Measurements from ENCODE around the gene ZNF20.

- no peak for TF ChIP-seq ZFP3 (CRISPR knock-in tag; IDR thresholded peaks at IDR 0.05)
- no peak for TF ChIP-seq ZNF8 (CRISPR knock-in tag; IDR thresholded peaks at IDR 0.05)
- TF ChIP-seq RARB (CRISPR knock-in tag; IDR thresholded peaks at IDR 0.05) = no peak
- TF ChIP-seq, protein P1, sequence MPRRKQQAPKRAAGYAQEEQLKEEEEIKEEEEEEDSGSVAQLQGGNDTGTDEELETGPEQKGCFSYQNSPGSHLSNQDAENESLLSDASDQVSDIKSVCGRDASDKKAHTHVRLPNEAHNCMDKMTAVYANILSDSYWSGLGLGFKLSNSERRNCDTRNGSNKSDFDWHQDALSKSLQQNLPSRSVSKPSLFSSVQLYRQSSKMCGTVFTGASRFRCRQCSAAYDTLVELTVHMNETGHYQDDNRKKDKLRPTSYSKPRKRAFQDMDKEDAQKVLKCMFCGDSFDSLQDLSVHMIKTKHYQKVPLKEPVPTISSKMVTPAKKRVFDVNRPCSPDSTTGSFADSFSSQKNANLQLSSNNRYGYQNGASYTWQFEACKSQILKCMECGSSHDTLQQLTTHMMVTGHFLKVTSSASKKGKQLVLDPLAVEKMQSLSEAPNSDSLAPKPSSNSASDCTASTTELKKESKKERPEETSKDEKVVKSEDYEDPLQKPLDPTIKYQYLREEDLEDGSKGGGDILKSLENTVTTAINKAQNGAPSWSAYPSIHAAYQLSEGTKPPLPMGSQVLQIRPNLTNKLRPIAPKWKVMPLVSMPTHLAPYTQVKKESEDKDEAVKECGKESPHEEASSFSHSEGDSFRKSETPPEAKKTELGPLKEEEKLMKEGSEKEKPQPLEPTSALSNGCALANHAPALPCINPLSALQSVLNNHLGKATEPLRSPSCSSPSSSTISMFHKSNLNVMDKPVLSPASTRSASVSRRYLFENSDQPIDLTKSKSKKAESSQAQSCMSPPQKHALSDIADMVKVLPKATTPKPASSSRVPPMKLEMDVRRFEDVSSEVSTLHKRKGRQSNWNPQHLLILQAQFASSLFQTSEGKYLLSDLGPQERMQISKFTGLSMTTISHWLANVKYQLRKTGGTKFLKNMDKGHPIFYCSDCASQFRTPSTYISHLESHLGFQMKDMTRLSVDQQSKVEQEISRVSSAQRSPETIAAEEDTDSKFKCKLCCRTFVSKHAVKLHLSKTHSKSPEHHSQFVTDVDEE (CRISPR knock-in tag; IDR thresholded peaks at IDR 0.05) = no peak
- no peak for TF ChIP-seq PATZ1 (CRISPR knock-in tag; IDR thresholded peaks at IDR 0.05; ENCODE audit: borderline replicate concordance)
- TF ChIP-seq ZNF565 (CRISPR knock-in tag; conservative IDR thresholded peaks at IDR 0.05; ENCODE audit: low read depth) = no peak
- TF ChIP-seq CREB5 (CRISPR knock-in tag; IDR thresholded peaks at IDR 0.05; ENCODE audit: low read depth) = no peak
- TF ChIP-seq CSDC2 (CRISPR knock-in tag; IDR thresholded peaks at IDR 0.05) = no peak
- no peak for TF ChIP-seq PPARA (CRISPR knock-in tag; IDR thresholded peaks at IDR 0.05; ENCODE audit: borderline replicate concordance)
- TF ChIP-seq OSR1 (CRISPR knock-in tag; IDR thresholded peaks at IDR 0.05) = no peak
- TF ChIP-seq POU6F1 (CRISPR knock-in tag; IDR thresholded peaks at IDR 0.05; ENCODE audit: borderline replicate concordance, low read depth) = no peak
- TF ChIP-seq ZNF70 (CRISPR knock-in tag; IDR thresholded peaks at IDR 0.05) = no peak
- TF ChIP-seq ZC3H10 (CRISPR knock-in tag; IDR thresholded peaks at IDR 0.05) = no peak
- TF ChIP-seq, protein P2, sequence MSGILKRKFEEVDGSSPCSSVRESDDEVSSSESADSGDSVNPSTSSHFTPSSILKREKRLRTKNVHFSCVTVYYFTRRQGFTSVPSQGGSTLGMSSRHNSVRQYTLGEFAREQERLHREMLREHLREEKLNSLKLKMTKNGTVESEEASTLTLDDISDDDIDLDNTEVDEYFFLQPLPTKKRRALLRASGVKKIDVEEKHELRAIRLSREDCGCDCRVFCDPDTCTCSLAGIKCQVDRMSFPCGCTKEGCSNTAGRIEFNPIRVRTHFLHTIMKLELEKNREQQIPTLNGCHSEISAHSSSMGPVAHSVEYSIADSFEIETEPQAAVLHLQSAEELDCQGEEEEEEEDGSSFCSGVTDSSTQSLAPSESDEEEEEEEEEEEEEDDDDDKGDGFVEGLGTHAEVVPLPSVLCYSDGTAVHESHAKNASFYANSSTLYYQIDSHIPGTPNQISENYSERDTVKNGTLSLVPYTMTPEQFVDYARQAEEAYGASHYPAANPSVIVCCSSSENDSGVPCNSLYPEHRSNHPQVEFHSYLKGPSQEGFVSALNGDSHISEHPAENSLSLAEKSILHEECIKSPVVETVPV (CRISPR knock-in tag; IDR thresholded peaks at IDR 0.05) = no peak
Observed at GRCh38 chr19:12187625-12188024, 47.5 kb upstream of the ZNF20 start.
